ENCODE measurements around the gene VANGL2.

GRCh38 chr1:160354388-160354985, 45.9 kb upstream of the VANGL2 start:
- TF ChIP-seq POLR2A (IDR thresholded peaks at IDR 0.05; ENCODE audit: low read depth, low read length) (no peak), POLR2AphosphoS5 (IDR thresholded peaks at IDR 0.05; ENCODE audit: low read depth, low read length) (no peak), PAX5 (IDR thresholded peaks at IDR 0.05; ENCODE audit: insufficient read depth, low read length, severe bottlenecking) (no peak), TAF1 (IDR thresholded peaks at IDR 0.05; ENCODE audit: low read depth, low read length) (no peak)

Data from GM12891 (cell line).